ENCODE measurements around the gene HRC.
"Not testable (repeated sequence)": the region's sequence is repeated elsewhere in the genome, so short reads cannot be mapped to it uniquely, and the experiment has no call there.

HRC gene

DNA sequence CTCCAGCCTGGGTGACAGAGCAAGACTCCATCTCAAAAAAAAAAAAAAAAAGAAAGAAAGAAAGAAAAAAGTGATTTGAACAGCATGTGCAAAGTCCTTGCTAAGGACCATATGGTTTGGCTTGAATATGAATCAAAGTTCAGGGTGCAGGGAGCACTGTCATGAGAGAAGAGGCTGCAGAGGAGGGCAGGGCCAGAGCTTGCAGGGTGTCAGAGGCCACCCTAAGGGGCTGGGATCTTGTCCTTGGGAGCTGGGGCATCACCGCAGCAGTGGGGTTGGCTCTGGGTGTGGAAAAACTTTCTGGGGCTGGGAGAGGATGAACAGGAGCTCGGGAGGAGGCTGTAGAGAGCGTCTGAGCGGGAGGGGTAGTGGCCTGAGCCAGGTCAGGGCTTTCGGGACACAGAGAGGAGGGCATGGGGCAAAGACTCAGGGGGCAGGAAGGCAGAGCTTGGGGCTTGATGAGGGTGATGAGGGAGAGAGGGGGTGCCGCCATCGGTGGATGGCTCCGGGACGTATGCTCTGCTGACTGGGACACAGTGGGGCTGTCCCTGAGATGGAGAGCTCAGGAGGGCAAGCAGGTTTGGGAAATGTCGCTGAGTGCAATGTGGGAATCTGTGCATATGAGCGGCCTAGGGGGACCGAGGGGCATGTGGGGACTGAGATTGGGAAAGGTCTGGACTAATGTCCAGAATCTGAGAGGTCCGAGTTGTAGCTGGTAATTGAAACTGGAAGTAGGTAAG lies 5.4 kb upstream of the HRC start:
- no peak for DNase-seq

- peak; percentile 78 for DNase-seq
These were observed 2.4 kb upstream of the HRC start, which contains the start of gene TRPM4 for GRCh38 chr19:49157445-49158224. Gene TRPM4 (plus strand): TSS chr19:49157792. CDS start chr19:49157867, 75 bp downstream.

- no peak for DNase-seq
These were observed 687 bp upstream of the HRC start for GRCh38 chr19:49155820-49156346.

GRCh38 chr19:49154279-49154678 lies 917 bp downstream of the HRC start:
- no peak for DNase-seq

DNA sequence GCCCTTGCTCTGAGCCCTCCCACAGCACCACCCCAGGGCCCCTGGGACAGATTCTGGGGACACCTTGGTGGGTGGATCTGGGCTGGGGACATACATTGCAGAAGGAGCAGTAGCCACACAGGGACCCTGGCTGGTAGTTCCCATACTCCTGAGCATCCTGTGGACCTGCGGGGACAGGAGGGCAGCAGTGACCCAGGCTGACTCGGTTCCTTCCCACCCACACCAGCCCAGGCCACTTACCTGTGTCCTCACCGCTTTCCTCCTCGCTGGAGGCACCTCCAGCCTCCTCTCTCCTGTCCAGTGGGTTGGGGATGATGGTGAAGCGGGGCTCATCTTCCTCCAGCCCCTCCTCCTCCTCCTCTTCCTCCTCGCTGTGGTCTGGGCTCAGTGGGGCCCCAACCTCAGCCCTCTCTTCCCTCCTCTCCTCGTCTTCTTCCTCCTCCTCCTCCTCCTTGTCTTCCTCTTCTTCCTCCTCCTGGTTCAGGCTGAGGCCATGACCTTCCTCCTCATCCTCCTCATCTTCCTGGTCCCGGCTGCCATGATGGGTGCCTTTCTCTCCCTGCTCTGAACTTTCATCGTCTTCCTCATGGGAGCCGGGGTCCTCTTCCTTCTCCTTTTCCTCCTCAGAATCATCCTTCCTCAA lies 1.9 kb downstream of the HRC start:
- no peak for DNase-seq

- no peak for DNase-seq
These were observed 3.1 kb downstream of the HRC start for GRCh38 chr19:49152119-49152550.

DNA sequence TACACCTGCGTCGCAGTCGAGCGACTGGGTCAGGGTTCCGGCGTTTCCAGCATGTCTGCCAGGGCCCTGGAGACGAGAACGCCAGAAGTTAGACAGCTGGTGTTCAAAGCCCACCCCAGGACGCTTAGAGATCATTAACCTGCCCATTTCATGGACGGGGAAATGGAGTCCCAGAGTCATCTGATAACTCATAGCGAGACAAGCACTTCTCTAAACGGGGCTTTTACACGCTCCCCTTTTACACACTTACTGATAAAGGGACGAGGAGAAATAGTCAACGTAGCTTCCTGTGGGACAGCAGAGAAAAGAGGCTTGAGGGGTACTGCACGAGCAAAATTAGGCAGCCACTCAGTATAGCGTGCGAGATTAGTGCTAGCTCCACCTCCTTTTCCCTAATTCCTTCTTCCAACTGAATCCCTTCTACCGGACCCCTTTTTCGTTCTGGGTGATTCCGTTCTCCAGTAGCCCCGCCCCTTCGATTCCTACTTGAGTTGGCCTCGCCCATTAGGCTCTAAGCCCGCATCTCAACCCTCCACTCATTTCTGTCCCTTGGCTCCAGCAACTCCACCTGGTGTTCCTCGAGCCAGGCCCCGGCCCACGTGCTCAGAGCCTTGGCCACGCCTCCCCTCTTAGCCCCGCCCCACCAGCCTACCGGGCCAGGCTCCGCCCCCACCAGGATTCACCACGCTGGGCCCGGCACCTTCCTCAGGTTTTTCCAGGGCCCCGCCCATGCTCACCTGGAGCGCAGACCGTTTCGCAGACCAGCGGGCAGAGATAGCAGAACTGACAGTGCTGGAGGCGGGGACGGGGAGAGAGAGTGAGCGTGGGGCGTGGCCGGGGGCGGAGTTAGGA lies 3.7 kb downstream of the HRC start:
- peak; percentile 83 for DNase-seq

- no peak for DNase-seq
These were observed 4.3 kb downstream of the HRC start for GRCh38 chr19:49150944-49151243.

DNA sequence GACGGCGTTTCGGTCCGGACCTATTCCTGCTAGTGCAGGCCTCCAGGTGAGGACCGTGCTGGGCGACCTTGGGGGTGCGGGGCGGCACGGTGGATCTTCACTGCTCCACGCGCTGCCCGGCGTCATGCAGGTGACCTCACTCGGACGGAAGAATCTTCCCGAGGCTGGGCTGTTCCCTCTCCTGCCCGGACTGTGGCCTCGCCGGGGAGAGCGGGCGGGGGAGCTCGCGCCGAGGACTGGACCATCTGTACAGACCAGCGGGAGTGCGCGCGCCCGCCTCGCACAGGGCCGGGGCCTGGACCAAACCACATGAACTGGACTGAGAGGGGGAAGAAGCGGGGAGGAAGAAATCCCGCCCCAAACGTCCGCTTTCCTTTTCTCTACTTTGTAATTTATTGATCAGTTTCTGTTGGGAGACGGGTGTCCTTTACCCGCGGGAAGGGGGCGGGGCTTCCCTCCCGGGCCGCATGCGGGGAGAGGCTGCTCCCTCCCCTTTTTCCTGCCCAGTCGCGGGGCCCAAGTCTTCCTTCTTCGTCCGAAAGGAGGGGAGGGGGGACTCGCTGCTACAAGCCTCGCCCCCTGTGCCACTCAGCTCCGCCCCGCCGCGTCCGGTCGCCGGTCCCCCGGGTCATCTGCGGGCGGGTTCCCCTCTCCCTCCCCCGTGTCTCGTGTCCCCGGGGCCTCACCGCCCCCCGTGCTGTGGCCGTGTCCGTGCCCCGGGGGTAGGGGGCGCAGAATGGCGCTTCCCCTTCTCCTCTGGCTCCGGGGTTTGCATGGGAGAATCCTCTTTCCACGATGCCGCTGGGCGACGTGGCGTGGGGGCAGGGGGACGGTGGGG lies 4.9 kb downstream of the HRC start:
- peak; percentile 91 for DNase-seq

DNA sequence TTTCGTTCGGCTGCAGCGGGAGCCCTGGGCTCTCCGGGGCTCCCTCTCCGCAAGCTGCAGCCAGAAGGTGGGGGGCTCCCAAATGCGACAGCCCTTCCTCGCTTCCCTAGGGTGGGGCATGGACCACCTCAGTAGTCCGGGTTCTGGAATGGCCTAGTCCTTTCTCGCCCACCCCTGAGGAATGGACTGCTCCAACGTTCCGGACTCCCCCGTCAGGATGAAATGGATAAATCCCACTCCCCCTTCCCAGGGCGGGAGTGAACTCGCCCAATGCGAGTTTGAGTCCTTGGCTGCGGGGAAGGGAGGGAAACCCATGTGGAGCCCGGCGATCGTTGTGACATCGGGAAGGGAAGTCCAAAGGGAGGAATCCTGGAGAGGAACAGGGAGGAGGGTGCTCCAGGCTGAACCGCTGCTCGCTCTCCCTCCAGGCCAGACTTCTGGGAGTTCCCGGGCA lies 5.5 kb downstream of the HRC start:
- DNase-seq = peak; percentile 84

GRCh38 chr19:49148784-49149651 lies 6.2 kb downstream of the HRC start:
- DNase-seq = peak; percentile 92

- no peak for DNase-seq
These were observed 7.0 kb downstream of the HRC start for GRCh38 chr19:49148044-49148682.

DNA sequence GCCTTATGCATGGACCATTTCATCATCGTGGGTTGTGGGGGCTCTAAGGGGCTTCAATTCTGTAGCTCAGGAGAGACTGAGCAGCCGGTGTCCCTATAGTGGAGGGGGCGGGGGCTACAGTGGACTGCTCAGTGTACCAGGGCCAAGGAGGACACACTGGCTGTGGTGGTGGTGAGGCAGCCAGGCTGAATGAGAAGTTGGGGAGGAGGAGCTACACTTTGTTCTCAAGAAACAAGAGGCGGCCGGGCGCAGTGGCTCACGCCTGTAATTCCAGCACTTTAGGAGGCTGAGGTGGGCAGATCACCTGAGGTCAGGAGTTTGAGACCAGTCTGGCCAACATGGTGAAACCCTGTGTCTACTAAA lies 8.8 kb downstream of the HRC start:
- not testable (repeated sequence) for DNase-seq

GRCh38 chr19:49145573-49146407 lies 9.4 kb downstream of the HRC start:
- DNase-seq = peak; percentile 61

- DNase-seq = peak; percentile 76
These were observed 12.3 kb downstream of the HRC start for GRCh38 chr19:49142866-49143335.

DNA sequence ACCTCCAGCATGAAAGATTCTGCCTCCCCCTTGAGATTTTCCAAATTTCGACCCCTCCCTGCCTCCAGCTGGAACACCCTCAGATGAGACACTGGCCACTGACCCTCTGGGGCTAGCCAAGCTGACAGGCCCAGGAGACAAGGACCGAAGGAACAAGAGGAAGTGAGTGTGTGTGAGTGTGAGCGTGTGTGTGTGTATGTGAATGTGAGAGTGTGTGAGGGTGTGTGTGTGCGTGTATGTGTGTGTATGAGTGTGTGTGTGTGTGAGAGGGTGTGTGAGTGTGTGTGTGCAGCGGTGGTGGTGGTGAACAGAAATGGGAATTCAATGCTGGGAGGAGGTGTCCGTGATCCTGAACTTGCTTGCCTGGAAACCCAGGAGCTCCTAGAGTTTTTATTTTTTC lies 13.8 kb downstream of the HRC start:
- DNase-seq = no peak

DNA sequence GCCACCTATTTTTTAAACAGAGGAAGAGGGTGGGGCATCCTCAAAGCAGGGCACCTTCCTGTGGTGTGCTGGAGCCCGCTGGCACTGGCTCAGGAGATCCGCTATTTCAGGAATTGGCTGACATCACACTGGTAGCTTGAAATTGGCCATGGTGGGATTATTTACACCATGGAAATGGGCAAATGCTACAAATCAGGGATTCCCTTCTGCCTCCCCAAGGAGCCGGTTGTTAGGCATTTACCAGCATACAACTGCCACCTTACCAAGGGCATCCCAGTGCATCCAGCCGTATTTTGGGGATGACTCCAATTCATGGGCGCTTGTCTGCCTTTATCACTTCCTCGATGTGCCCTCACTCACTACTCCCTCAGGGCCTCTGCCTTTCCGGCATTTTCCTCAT lies 14.2 kb downstream of the HRC start:
- DNase-seq = no peak

DNA sequence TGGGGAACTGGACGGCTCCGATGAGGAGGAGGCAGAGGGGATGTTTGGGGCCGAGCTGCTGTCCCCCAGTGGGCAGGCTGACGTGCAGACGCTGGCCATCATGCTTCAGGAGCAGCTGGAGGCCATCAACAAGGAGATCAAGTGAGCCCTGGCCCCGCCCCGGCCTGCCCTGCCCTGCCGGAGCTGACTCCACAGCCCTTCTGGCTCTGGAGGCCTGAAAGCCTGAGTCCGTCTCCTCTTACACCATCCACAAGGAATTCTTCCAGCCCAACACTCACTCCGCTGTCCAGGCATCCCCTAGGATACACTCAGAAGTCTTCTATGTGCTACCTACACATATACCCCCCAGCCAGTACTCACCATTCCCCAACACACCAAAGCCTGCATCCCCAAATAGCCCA lies 18.4 kb downstream of the HRC start:
- no peak for DNase-seq

GRCh38 chr19:49135686-49136085 lies 19.5 kb downstream of the HRC start:
- DNase-seq = no peak
